Measurements from ENCODE around the gene BTLA. TPM values are rescaled to one million over a fixed set of nuclear protein-coding genes. Genes with fewer than 3 reads are reported as not detected.

BTLA gene
- polyA plus RNA-seq, 1 experiment, result not detected

GRCh38 chr3:112417696-112418318, 81.5 kb downstream of the BTLA start:
- ChIA-PET CTCF (no interaction called here), POLR2A (no interaction called here)
- no peak for DNase-seq (ENCODE audit: low read depth)
- H3K4me3 ChIP-seq (ENCODE audit: low read depth, low read length), result no peak overlapping the region
- TF ChIP-seq CTCF (IDR thresholded peaks at IDR 0.05; ENCODE audit: insufficient read depth, low read depth, low read length), result no peak
- no peaks in the 10 kb centered on the region for H3K36me3 ChIP-seq (ENCODE audit: control insufficient read depth, insufficient read depth, low read length)
- no peaks in the 10 kb centered on the region for H3K27me3 ChIP-seq (ENCODE audit: control insufficient read depth, insufficient read depth, low read length)

DNA sequence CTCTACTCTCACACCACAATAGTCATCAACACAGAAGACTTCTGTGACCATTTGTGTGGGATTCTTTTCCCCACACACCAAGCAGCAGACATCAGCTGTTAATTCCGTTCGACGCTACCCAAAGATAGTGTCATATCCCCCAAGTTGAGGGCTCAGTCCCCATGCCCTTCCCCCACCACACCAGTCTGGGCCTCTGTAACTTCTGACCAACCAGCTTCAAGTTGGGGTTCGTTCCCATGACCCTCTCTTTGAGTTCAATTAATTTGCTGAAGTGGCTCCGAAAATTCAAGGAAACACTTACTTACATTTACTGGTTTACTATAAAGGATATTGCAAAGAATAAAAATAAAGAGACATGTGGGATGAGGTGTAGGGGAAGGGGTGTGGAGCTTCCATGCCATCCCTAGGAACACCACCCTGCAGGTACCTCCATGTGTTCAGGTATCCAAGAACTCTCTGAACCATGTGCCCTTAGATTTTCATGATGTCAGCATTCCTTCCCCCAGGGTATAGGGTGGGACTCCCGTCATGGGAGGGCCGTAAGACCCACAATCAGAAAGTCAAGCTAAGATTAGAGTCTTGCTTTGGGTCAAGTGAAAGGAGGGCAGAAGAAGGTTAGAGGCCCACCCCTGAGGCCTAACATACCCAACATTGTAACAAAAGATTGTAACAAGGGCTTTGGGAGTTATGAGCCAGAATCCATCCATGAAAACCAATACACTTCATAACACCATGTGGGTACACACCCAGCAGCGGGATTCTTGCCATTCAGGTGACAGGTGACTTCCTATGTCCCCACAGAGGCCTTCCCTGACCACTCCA, 82.7 kb downstream of the BTLA start:
- Histone ChIP-seq H3K4me3 (ENCODE audit: low read depth, low read length) (no peak overlapping the region), H3K27me3 (ENCODE audit: control insufficient read depth, insufficient read depth, low read length) (no peaks in the 10 kb centered on the region), H3K36me3 (ENCODE audit: control insufficient read depth, insufficient read depth, low read length) (no peaks in the 10 kb centered on the region)
- no peak for TF ChIP-seq CTCF (IDR thresholded peaks at IDR 0.05; ENCODE audit: insufficient read depth, low read depth, low read length)
- ChIA-PET POLR2A (no interaction called here), CTCF (no interaction called here)
- DNase-seq (ENCODE audit: low read depth), result no peak

GRCh38 chr3:112415390-112415789, 83.9 kb downstream of the BTLA start:
- no peaks in the 10 kb centered on the region for H3K27me3 ChIP-seq (ENCODE audit: control insufficient read depth, insufficient read depth, low read length)
- CTCF ChIA-PET, result no interaction called here
- TF ChIP-seq CTCF (IDR thresholded peaks at IDR 0.05; ENCODE audit: insufficient read depth, low read depth, low read length), result no peak
- no peak for DNase-seq (ENCODE audit: low read depth)
- H3K36me3 ChIP-seq (ENCODE audit: control insufficient read depth, insufficient read depth, low read length), result no peaks in the 10 kb centered on the region
- no peak overlapping the region for H3K4me3 ChIP-seq (ENCODE audit: low read depth, low read length)
- POLR2A ChIA-PET, result no interaction called here

Other genes with a start within 250 kb of the BTLA start
- gene SLC9C1, start 205.3 kb downstream of the BTLA start, polyA plus RNA-seq (2011; rRNA removed), result not detected in 2 replicates
- gene CD200, start 166.3 kb downstream of the BTLA start, polyA plus RNA-seq (2011; rRNA removed), result 0.10 and 0.12 TPM in 2 replicates
- gene ATG3, start 62.5 kb upstream of the BTLA start, polyA plus RNA-seq (2011; rRNA removed), result 29.6 and 51.4 TPM in 2 replicates
- 29.4 and 57.7 TPM in 2 replicates for gene SLC35A5, start 62.6 kb upstream of the BTLA start, polyA plus RNA-seq (2011; rRNA removed)
- 199 and 291 TPM in 2 replicates for gene CCDC80, start 141.7 kb upstream of the BTLA start, polyA plus RNA-seq (2011; rRNA removed)

All from BJ (cell line).